ENCODE data around the gene TP53BP2. TPM values are rescaled to one million over a fixed set of nuclear protein-coding genes. Genes with fewer than 3 reads are reported as not detected.

The TP53BP2 gene
- total RNA-seq, 2 donors from 2014 or later: 122 to 174 TPM

GRCh38 chr1:223772771-223773160 lies 73.0 kb downstream of the TP53BP2 start:
- Mint-ChIP-seq H3K4me1 (ENCODE audit: low read depth in 2 of 2) (peaks cover 30 to 37% of the 10 kb centered on the region in 2 donors), H3K27ac (peak overlapping the region; percentile 8 to 33), H3K36me3 (peaks cover 33% of the 10 kb centered on the region), H3K9me3 (no peaks in the 10 kb centered on the region), H3K4me3 (no peak overlapping the region), H3K27me3 (no peaks in the 10 kb centered on the region)
- ATAC-seq (no peak), DNase-seq (ENCODE audit: low spot score) (no peak)

- ATAC-seq: peak in 1 of 2 donors; percentile 31
- no peaks in the 10 kb centered on the region for H3K27me3 Mint-ChIP-seq
- peaks cover 28% of the 10 kb centered on the region for H3K36me3 Mint-ChIP-seq
- H3K27ac Mint-ChIP-seq: peak overlapping the region; percentile 8 to 33
- H3K4me1 Mint-ChIP-seq (ENCODE audit: low read depth in 2 of 2): peaks cover 25 to 31% of the 10 kb centered on the region in 2 donors
- no peaks in the 10 kb centered on the region for H3K9me3 Mint-ChIP-seq
- no peak overlapping the region for H3K4me3 Mint-ChIP-seq
- DNase-seq (ENCODE audit: low spot score): no peak
These were observed 73.7 kb downstream of the TP53BP2 start for GRCh38 chr1:223771814-223772770.

- Mint-ChIP-seq H3K27me3 (no peaks in the 10 kb centered on the region), H3K27ac (peak overlapping the region; percentile 2 to 8), H3K36me3 (peaks cover 26% of the 10 kb centered on the region), H3K9me3 (no peaks in the 10 kb centered on the region), H3K4me3 (no peak overlapping the region), H3K4me1 (ENCODE audit: low read depth in 2 of 2) (peaks cover 20 to 25% of the 10 kb centered on the region in 2 donors)
- ATAC-seq (no peak), DNase-seq (ENCODE audit: low spot score) (no peak)
These were observed 74.3 kb downstream of the TP53BP2 start for GRCh38 chr1:223771469-223771813.

GRCh38 chr1:223770621-223771315 lies 75.0 kb downstream of the TP53BP2 start:
- Mint-ChIP-seq H3K27ac (peak overlapping the region; percentile 8 to 73), H3K4me3 (no peak overlapping the region), H3K36me3 (peaks cover 26% of the 10 kb centered on the region), H3K27me3 (no peaks in the 10 kb centered on the region), H3K4me1 (ENCODE audit: low read depth in 2 of 2) (peaks cover 17 to 18% of the 10 kb centered on the region in 2 donors), H3K9me3 (no peaks in the 10 kb centered on the region)
- ATAC-seq (no peak), DNase-seq (ENCODE audit: low spot score) (no peak)

- DNase-seq (ENCODE audit: low spot score) (no peak), ATAC-seq (no peak)
- Mint-ChIP-seq H3K9me3 (no peaks in the 10 kb centered on the region), H3K36me3 (peaks cover 10% of the 10 kb centered on the region), H3K4me3 (no peak overlapping the region), H3K27me3 (no peaks in the 10 kb centered on the region), H3K27ac (peak overlapping the region in 1 of 2 donors; percentile 38), H3K4me1 (ENCODE audit: low read depth in 2 of 2) (peaks cover 0 to 10% of the 10 kb centered on the region in 2 donors)
These were observed 79.9 kb downstream of the TP53BP2 start for GRCh38 chr1:223765719-223766340.

- DNase-seq (ENCODE audit: low spot score) (no peak), ATAC-seq (peak; percentile 36 to 53)
- Mint-ChIP-seq H3K27ac (no peak overlapping the region), H3K36me3 (peaks cover 9% of the 10 kb centered on the region), H3K9me3 (no peaks in the 10 kb centered on the region), H3K4me1 (ENCODE audit: low read depth in 2 of 2) (peaks cover 0 to 10% of the 10 kb centered on the region in 2 donors), H3K4me3 (no peak overlapping the region), H3K27me3 (no peaks in the 10 kb centered on the region)
These were observed 80.6 kb downstream of the TP53BP2 start for GRCh38 chr1:223765036-223765718.

- no peak overlapping the region for H3K27ac Mint-ChIP-seq
- DNase-seq (ENCODE audit: low spot score) (no peak), ATAC-seq (no peak)
- H3K4me3 Mint-ChIP-seq: no peak overlapping the region
- H3K27me3 Mint-ChIP-seq: no peaks in the 10 kb centered on the region
- H3K4me1 Mint-ChIP-seq (ENCODE audit: low read depth in 2 of 2): peaks cover 0 to 9% of the 10 kb centered on the region in 2 donors
- no peaks in the 10 kb centered on the region for H3K36me3 Mint-ChIP-seq
- H3K9me3 Mint-ChIP-seq: no peaks in the 10 kb centered on the region
These were observed 81.9 kb downstream of the TP53BP2 start for GRCh38 chr1:223763881-223764280.

GRCh38 chr1:223763251-223763650 lies 82.5 kb downstream of the TP53BP2 start:
- H3K9me3 Mint-ChIP-seq: no peaks in the 10 kb centered on the region

GRCh38 chr1:223761411-223761810 lies 84.3 kb downstream of the TP53BP2 start:
- DNase-seq (ENCODE audit: low spot score) (no peak), ATAC-seq (no peak)
- peaks cover 0 to 9% of the 10 kb centered on the region in 2 donors for H3K4me1 Mint-ChIP-seq (ENCODE audit: low read depth in 2 of 2)
- peak overlapping the region in 1 of 2 donors; percentile 48 for H3K27ac Mint-ChIP-seq
- H3K36me3 Mint-ChIP-seq: no peaks in the 10 kb centered on the region
- H3K27me3 Mint-ChIP-seq: no peaks in the 10 kb centered on the region
- no peaks in the 10 kb centered on the region for H3K9me3 Mint-ChIP-seq
- no peak overlapping the region for H3K4me3 Mint-ChIP-seq

More at GRCh38 chr1:223763251-223763650, 82.5 kb downstream of the TP53BP2 start:
- H3K27me3 Mint-ChIP-seq: no peaks in the 10 kb centered on the region
- no peak for DNase-seq (ENCODE audit: low spot score)
- peaks cover 0 to 9% of the 10 kb centered on the region in 2 donors for H3K4me1 Mint-ChIP-seq (ENCODE audit: low read depth in 2 of 2)
- H3K27ac Mint-ChIP-seq: no peak overlapping the region
- no peak for ATAC-seq
- no peak overlapping the region for H3K4me3 Mint-ChIP-seq
- H3K36me3 Mint-ChIP-seq: no peaks in the 10 kb centered on the region

GRCh38 chr1:223760833-223761232 lies 84.9 kb downstream of the TP53BP2 start:
- ATAC-seq (no peak), DNase-seq (ENCODE audit: low spot score) (no peak)
- H3K27me3 Mint-ChIP-seq: no peaks in the 10 kb centered on the region
- no peaks in the 10 kb centered on the region for H3K9me3 Mint-ChIP-seq
- no peak overlapping the region for H3K4me3 Mint-ChIP-seq
- no peak overlapping the region for H3K27ac Mint-ChIP-seq
- no peaks in the 10 kb centered on the region for H3K36me3 Mint-ChIP-seq
- peaks cover 0 to 6% of the 10 kb centered on the region in 2 donors for H3K4me1 Mint-ChIP-seq (ENCODE audit: low read depth in 2 of 2)

GRCh38 chr1:223759273-223759672 lies 86.5 kb downstream of the TP53BP2 start:
- DNase-seq (ENCODE audit: low spot score): no peak
- Mint-ChIP-seq H3K4me3 (no peak overlapping the region), H3K27me3 (no peaks in the 10 kb centered on the region), H3K36me3 (no peaks in the 10 kb centered on the region), H3K27ac (no peak overlapping the region), H3K4me1 (ENCODE audit: low read depth in 2 of 2) (peaks cover 0 to 6% of the 10 kb centered on the region in 2 donors), H3K9me3 (no peaks in the 10 kb centered on the region)
- ATAC-seq: no peak

GRCh38 chr1:223758734-223759133 lies 87.0 kb downstream of the TP53BP2 start:
- DNase-seq (ENCODE audit: low spot score) (no peak), ATAC-seq (no peak)
- no peak overlapping the region for H3K4me3 Mint-ChIP-seq
- no peaks in the 10 kb centered on the region for H3K36me3 Mint-ChIP-seq
- H3K9me3 Mint-ChIP-seq: no peaks in the 10 kb centered on the region
- no peaks in the 10 kb centered on the region for H3K27me3 Mint-ChIP-seq
- H3K4me1 Mint-ChIP-seq (ENCODE audit: low read depth in 2 of 2): peaks cover 0 to 6% of the 10 kb centered on the region in 2 donors
- H3K27ac Mint-ChIP-seq: no peak overlapping the region

All from natural killer cell treated with Interleukin-12 subunit alpha and Interleukin-12 subunit beta and Interleukin-15 and Interleukin-18, amount 100 ng/mL, for 72 hours (primary cell).